ENCODE results near the gene LY6G5C.

Gene LY6G5C

GRCh38 chr6:31693535-31693934 is 12.7 kb upstream of the LY6G5C start:
- TF ChIP-seq CTCF (IDR thresholded peaks at IDR 0.05) (no peak), ZFX (IDR thresholded peaks at IDR 0.05; ENCODE audit: borderline replicate concordance) (no peak)
- H3K27ac ChIP-seq, result no peak overlapping the region

GRCh38 chr6:31692886-31693285 is 12.0 kb upstream of the LY6G5C start:
- TF ChIP-seq ZFX (IDR thresholded peaks at IDR 0.05; ENCODE audit: borderline replicate concordance) (no peak), CTCF (IDR thresholded peaks at IDR 0.05) (no peak)
- H3K27ac ChIP-seq, result no peak overlapping the region

- TF ChIP-seq CTCF (IDR thresholded peaks at IDR 0.05) (no peak), ZFX (IDR thresholded peaks at IDR 0.05; ENCODE audit: borderline replicate concordance) (no peak)
- H3K27ac ChIP-seq, result no peak overlapping the region
Observed at GRCh38 chr6:31692353-31692752, 11.5 kb upstream of the LY6G5C start.

GRCh38 chr6:31691564-31692108 is 10.8 kb upstream of the LY6G5C start:
- H3K27ac ChIP-seq, result no peak overlapping the region
- TF ChIP-seq ZFX (IDR thresholded peaks at IDR 0.05; ENCODE audit: borderline replicate concordance) (no peak), CTCF (IDR thresholded peaks at IDR 0.05) (no peak)

GRCh38 chr6:31691078-31691463 is 10.2 kb upstream of the LY6G5C start:
- no peak overlapping the region for H3K27ac ChIP-seq
- no peak for TF ChIP-seq CTCF (IDR thresholded peaks at IDR 0.05)
- TF ChIP-seq ZFX (IDR thresholded peaks at IDR 0.05; ENCODE audit: borderline replicate concordance), result no peak

- no peak overlapping the region for H3K27ac ChIP-seq
- no peak for TF ChIP-seq CTCF (IDR thresholded peaks at IDR 0.05)
- TF ChIP-seq ZFX (IDR thresholded peaks at IDR 0.05; ENCODE audit: borderline replicate concordance), result no peak
Observed at GRCh38 chr6:31690231-31691077, 9.6 kb upstream of the LY6G5C start.
